NOMO-1 treated with dmso at 0.1 percent for 144 hours (cell line): Measurements from ENCODE around the gene RRP36.

ENCODE experiments used
- DNase-seq: peaks from one replicate; lab custom pipeline; 2025; ENCODE audit not compliant: unreplicated experiment; lab: John Stamatoyannopoulos, UW

RRP36 gene

GRCh38 chr6:43060755-43061633, 39.6 kb downstream of the RRP36 start:
- no peak for DNase-seq

- no peak for DNase-seq
Observed at GRCh38 chr6:43061861-43062260, 40.4 kb downstream of the RRP36 start.

GRCh38 chr6:43062818-43063217, 41.4 kb downstream of the RRP36 start:
- DNase-seq = no peak

GRCh38 chr6:43070028-43070632, 48.7 kb downstream of the RRP36 start:
- DNase-seq = no peak

- DNase-seq = no peak
Observed at GRCh38 chr6:43074847-43075669, 53.6 kb downstream of the RRP36 start.

- no peak for DNase-seq
Observed at GRCh38 chr6:43075670-43076463, 54.4 kb downstream of the RRP36 start, which contains the start of gene PTK7. TSS of gene PTK7 (plus strand) at chr6:43076314. CDS start at chr6:43076489, 175 bp downstream.

- DNase-seq = no peak
Observed at GRCh38 chr6:43076464-43077332, 55.3 kb downstream of the RRP36 start.

- DNase-seq = no peak
Observed at GRCh38 chr6:43077333-43077809, 55.9 kb downstream of the RRP36 start.

GRCh38 chr6:43077981-43078511, 56.6 kb downstream of the RRP36 start:
- DNase-seq = no peak

GRCh38 chr6:43078691-43079090, 57.3 kb downstream of the RRP36 start:
- no peak for DNase-seq
